Activated CD4-positive, alpha-beta memory T cell treated with anti-CD3 and anti-CD28 coated beads, Interleukin-2, amount 10 ng/mL, durations not matched to agents 7 days and 5 days (primary cell): Measurements from ENCODE around the gene FBXL3. TPM values are rescaled to one million over a fixed set of nuclear protein-coding genes. Genes with fewer than 3 reads are reported as not detected.

Experiments
- CTCF ChIA-PET: fragments of 350-600 bp; sonication (Branson Sonifier 250); formaldehyde crosslinking; loops from one replicate; lab custom pipeline; 2021; ENCODE audit warnings: antibody characterized with exemption, inconsistent platforms; lab: Charles Lee
- POLR2A ChIA-PET: fragments of 350-600 bp; sonication (Branson Sonifier 250); formaldehyde crosslinking; loops from one replicate; lab custom pipeline; 2021; ENCODE audit warnings: antibody characterized with exemption; lab: Charles Lee
- DNase-seq: peaks from one replicate; pipeline ENCODE4 v3.0.0-alpha.2; 2020
- H3K27ac Mint-ChIP-seq: one replicate; pipeline ENCODE4 v1.8.0; 2021; ENCODE audit warnings: mild to moderate bottlenecking, mixed read lengths
- H3K27me3 Mint-ChIP-seq: one replicate; pipeline ENCODE4 v1.8.0; 2021; ENCODE audit warnings: mixed read lengths
- H3K36me3 Mint-ChIP-seq: one replicate; pipeline ENCODE4 v1.8.0; 2021; ENCODE audit warnings: low read depth, mixed read lengths
- H3K4me1 Mint-ChIP-seq: one replicate; pipeline ENCODE4 v1.8.0; 2021; ENCODE audit warnings: mixed read lengths
- H3K4me3 Mint-ChIP-seq: one replicate; pipeline ENCODE4 v1.8.0; 2021; ENCODE audit warnings: mild to moderate bottlenecking, mixed read lengths
- H3K9me3 Mint-ChIP-seq: one replicate; pipeline ENCODE4 v1.8.0; 2021; ENCODE audit warnings: mixed read lengths
- total RNA-seq, 2 experiments: library from RNA; stranded (reverse); gene quantifications; one replicate each; pipeline ENCODE4 v1.2.3, GENCODE V29; 2021

The FBXL3 gene
- total RNA-seq, 2 experiments from 2014 or later, result 38.6 to 43.3 TPM

- CTCF ChIA-PET, result interaction anchor here (1.9 to 3.6 kb wide), 2 partner anchors 20 to 478 kb away, joined by 9 to 19 read pairs; no protein-coding TSS in a partner anchor
- DNase-seq, result no peak
- POLR2A ChIA-PET, result interaction anchor here (1.1 to 4.1 kb wide), 2 partner anchors 8 kb away, joined by 3 to 35 read pairs; partner anchors contain the start of gene CLN5
- H3K9me3 Mint-ChIP-seq, result no peaks in the 10 kb centered on the region
- H3K36me3 Mint-ChIP-seq, result peaks cover 48% of the 10 kb centered on the region
- no peak overlapping the region for H3K4me3 Mint-ChIP-seq
- H3K4me1 Mint-ChIP-seq, result peaks cover 15% of the 10 kb centered on the region
- H3K27me3 Mint-ChIP-seq, result no peaks in the 10 kb centered on the region
- H3K27ac Mint-ChIP-seq, result no peak overlapping the region
Measured at GRCh38 chr13:77000475-77000874, 26.5 kb downstream of the FBXL3 start.

- no peaks in the 10 kb centered on the region for H3K9me3 Mint-ChIP-seq
- DNase-seq, result no peak
- peaks cover 36% of the 10 kb centered on the region for H3K36me3 Mint-ChIP-seq
- POLR2A ChIA-PET, result interaction anchor here (1.1 to 7.7 kb wide), 3 partner anchors 7 to 333 kb away, joined by 3 to 162 read pairs (median 35); partner anchors contain the start of genes FBXL3 and MYCBP2
- CTCF ChIA-PET, result interaction anchor here (1.9 kb wide), 1 partner anchor 8 kb away, joined by 12 read pairs; no protein-coding TSS in a partner anchor
- H3K27ac Mint-ChIP-seq, result no peak overlapping the region
- peaks cover 8% of the 10 kb centered on the region for H3K27me3 Mint-ChIP-seq
- H3K4me1 Mint-ChIP-seq, result peaks cover 34% of the 10 kb centered on the region
- H3K4me3 Mint-ChIP-seq, result peak overlapping the region; percentile 5
Measured at GRCh38 chr13:76994281-76994680, 32.7 kb downstream of the FBXL3 start.

- POLR2A ChIA-PET, result interaction anchor here (0.8 to 7.7 kb wide), 13 partner anchors 8 to 337 kb away, joined by 3 to 162 read pairs (median 17); partner anchors contain the start of genes FBXL3, KCTD12 and MYCBP2
- H3K9me3 Mint-ChIP-seq, result no peaks in the 10 kb centered on the region
- H3K4me1 Mint-ChIP-seq, result peaks cover 34% of the 10 kb centered on the region
- H3K36me3 Mint-ChIP-seq, result peaks cover 29% of the 10 kb centered on the region
- no peak for DNase-seq
- H3K27me3 Mint-ChIP-seq, result peaks cover 8% of the 10 kb centered on the region
- H3K4me3 Mint-ChIP-seq, result peak overlapping the region; percentile 96
- no peak overlapping the region for H3K27ac Mint-ChIP-seq
- CTCF ChIA-PET, result interaction anchor here (0.9 to 3.3 kb wide), 8 partner anchors 9 to 334 kb away, joined by 3 to 28 read pairs (median 4); partner anchors contain the start of genes FBXL3 and MYCBP2
Measured at GRCh38 chr13:76993473-76993872, 33.5 kb downstream of the FBXL3 start.

- Mint-ChIP-seq H3K9me3 (no peaks in the 10 kb centered on the region), H3K4me1 (peaks cover 34% of the 10 kb centered on the region), H3K4me3 (peak overlapping the region; percentile 96), H3K27me3 (peaks cover 12% of the 10 kb centered on the region), H3K36me3 (peaks cover 25% of the 10 kb centered on the region), H3K27ac (peak overlapping the region; percentile 100)
- CTCF ChIA-PET, result interaction anchor here (0.9 to 3.3 kb wide), 9 partner anchors 9 to 334 kb away, joined by 3 to 28 read pairs (median 4); partner anchors contain the start of genes FBXL3 and MYCBP2
- no peak for DNase-seq
- POLR2A ChIA-PET, result interaction anchor here (0.8 to 7.7 kb wide), 18 partner anchors 8 to 337 kb away, joined by 3 to 162 read pairs (median 5); partner anchors contain the start of genes FBXL3, KCTD12 and MYCBP2
Measured at GRCh38 chr13:76993021-76993420, 33.9 kb downstream of the FBXL3 start.

GRCh38 chr13:76992548-76993001 is 34.4 kb downstream of the FBXL3 start:
- POLR2A ChIA-PET, result interaction anchor here (0.8 to 7.7 kb wide), 18 partner anchors 8 to 338 kb away, joined by 3 to 162 read pairs (median 5); partner anchors contain the start of genes FBXL3, KCTD12 and MYCBP2
- H3K27me3 Mint-ChIP-seq, result peaks cover 16% of the 10 kb centered on the region
- peaks cover 22% of the 10 kb centered on the region for H3K36me3 Mint-ChIP-seq
- CTCF ChIA-PET, result interaction anchor here (0.9 to 3.3 kb wide), 9 partner anchors 10 to 335 kb away, joined by 3 to 28 read pairs (median 4); partner anchors contain the start of genes FBXL3 and MYCBP2
- H3K9me3 Mint-ChIP-seq, result no peaks in the 10 kb centered on the region
- H3K4me1 Mint-ChIP-seq, result peaks cover 34% of the 10 kb centered on the region
- H3K27ac Mint-ChIP-seq, result peak overlapping the region; percentile 100
- no peak for DNase-seq
- peak overlapping the region; percentile 96 for H3K4me3 Mint-ChIP-seq

- DNase-seq, result peak; percentile 96
- ChIA-PET POLR2A (interaction anchor here (0.7 to 7.7 kb wide), 25 partner anchors 7 to 485 kb away, joined by 3 to 162 read pairs (median 5); partner anchors contain the start of genes FBXL3, KCTD12 and MYCBP2), CTCF (interaction anchor here (0.5 to 4.5 kb wide), 10 partner anchors 10 to 487 kb away, joined by 3 to 38 read pairs (median 6); partner anchors contain the start of genes FBXL3, KCTD12 and MYCBP2)
- Mint-ChIP-seq H3K27ac (peak within 1 kb of the TSS; percentile 100), H3K4me1 (peaks cover 37% of the 10 kb centered on the region), H3K27me3 (peaks cover 21% of the 10 kb centered on the region), H3K9me3 (no peaks in the 10 kb centered on the region), H3K4me3 (peak within 1 kb of the TSS; percentile 96), H3K36me3 (peaks cover 21% of the 10 kb centered on the region)
Measured at GRCh38 chr13:76991796-76992547, 35.0 kb downstream of the FBXL3 start, which contains the start of gene CLN5. CLN5 (plus strand) TSS chr13:76992081; CDS start chr13:76992099, 18 bp downstream.

- ChIA-PET POLR2A (interaction anchor here (0.7 to 7.7 kb wide), 18 partner anchors 9 to 486 kb away, joined by 3 to 162 read pairs (median 8); partner anchors contain the start of genes FBXL3, KCTD12 and MYCBP2), CTCF (interaction anchor here (1.3 to 4.5 kb wide), 5 partner anchors 10 to 336 kb away, joined by 3 to 38 read pairs (median 10); partner anchors contain the start of genes FBXL3, KCTD12 and MYCBP2)
- Mint-ChIP-seq H3K36me3 (peaks cover 16% of the 10 kb centered on the region), H3K9me3 (no peaks in the 10 kb centered on the region), H3K4me1 (peaks cover 41% of the 10 kb centered on the region), H3K4me3 (peak overlapping the region; percentile 96), H3K27ac (peak overlapping the region; percentile 100), H3K27me3 (peaks cover 27% of the 10 kb centered on the region)
- peak; percentile 89 for DNase-seq
Measured at GRCh38 chr13:76991432-76991795, 35.5 kb downstream of the FBXL3 start.

GRCh38 chr13:76983676-76984075 is 43.3 kb downstream of the FBXL3 start:
- H3K4me1 Mint-ChIP-seq, result peaks cover 15% of the 10 kb centered on the region
- H3K9me3 Mint-ChIP-seq, result no peaks in the 10 kb centered on the region
- H3K4me3 Mint-ChIP-seq, result no peak overlapping the region
- H3K36me3 Mint-ChIP-seq, result no peaks in the 10 kb centered on the region
- peaks cover 65% of the 10 kb centered on the region for H3K27me3 Mint-ChIP-seq
- CTCF ChIA-PET, result no interaction called here
- DNase-seq, result no peak
- no peak overlapping the region for H3K27ac Mint-ChIP-seq
- POLR2A ChIA-PET, result no interaction called here

GRCh38 chr13:76982061-76982460 is 44.9 kb downstream of the FBXL3 start:
- H3K4me1 Mint-ChIP-seq, result peaks cover 15% of the 10 kb centered on the region
- H3K4me3 Mint-ChIP-seq, result no peak overlapping the region
- H3K27ac Mint-ChIP-seq, result no peak overlapping the region
- no peaks in the 10 kb centered on the region for H3K36me3 Mint-ChIP-seq
- CTCF ChIA-PET, result interaction anchor here (3.0 kb wide), 1 partner anchor 8 kb away, joined by 38 read pairs; the partner anchor contains the start of gene CLN5
- no peak for DNase-seq
- POLR2A ChIA-PET, result interaction anchor here (0.8 kb wide), 1 partner anchor 10 kb away, joined by 3 read pairs; the partner anchor contains the start of gene CLN5
- no peaks in the 10 kb centered on the region for H3K9me3 Mint-ChIP-seq
- H3K27me3 Mint-ChIP-seq, result peaks cover 60% of the 10 kb centered on the region

GRCh38 chr13:76980075-76980718 is 46.8 kb downstream of the FBXL3 start:
- CTCF ChIA-PET, result interaction anchor here (0.5 to 3.0 kb wide), 21 partner anchors 9 to 1285 kb away, joined by 3 to 38 read pairs (median 3); partner anchors contain the start of genes CLN5 and KCTD12
- peaks cover 50% of the 10 kb centered on the region for H3K27me3 Mint-ChIP-seq
- H3K27ac Mint-ChIP-seq, result no peak overlapping the region
- H3K4me3 Mint-ChIP-seq, result no peak overlapping the region
- POLR2A ChIA-PET, result interaction anchor here (0.9 to 2.0 kb wide), 2 partner anchors 10 to 12 kb away, joined by 4 to 5 read pairs; partner anchors contain the start of gene CLN5
- H3K4me1 Mint-ChIP-seq, result peaks cover 13% of the 10 kb centered on the region
- no peaks in the 10 kb centered on the region for H3K9me3 Mint-ChIP-seq
- peak; percentile 82 for DNase-seq
- no peaks in the 10 kb centered on the region for H3K36me3 Mint-ChIP-seq

GRCh38 chr13:76976929-76977328 is 50.0 kb downstream of the FBXL3 start:
- no peaks in the 10 kb centered on the region for H3K9me3 Mint-ChIP-seq
- no peaks in the 10 kb centered on the region for H3K36me3 Mint-ChIP-seq
- H3K27ac Mint-ChIP-seq, result no peak overlapping the region
- DNase-seq, result no peak
- H3K4me1 Mint-ChIP-seq, result peaks cover 13% of the 10 kb centered on the region
- ChIA-PET POLR2A (interaction anchor here (1.2 to 2.1 kb wide), 3 partner anchors 14 to 50 kb away, joined by 5 to 10 read pairs (median 6); partner anchors contain the start of genes CLN5 and FBXL3), CTCF (interaction anchor here (1.0 to 1.3 kb wide), 3 partner anchors 15 to 501 kb away, joined by 3 read pairs; no protein-coding TSS in a partner anchor)
- H3K4me3 Mint-ChIP-seq, result no peak overlapping the region
- peaks cover 52% of the 10 kb centered on the region for H3K27me3 Mint-ChIP-seq
